HG03159 (cell line): Measurements from ENCODE around the gene SLC35F3.
"Not testable (repeated sequence)": the region's sequence is repeated elsewhere in the genome, so short reads cannot be mapped to it uniquely, and the experiment has no call there.

Experiments used
- ATAC-seq: cut with Tn5 transposase; IDR thresholded peaks from one replicate; pipeline ENCODE4 v1.9.1; 2021; ENCODE audit warnings: mild to moderate bottlenecking, moderate library complexity; ENCODE audit not compliant: unreplicated experiment

The SLC35F3 gene

GRCh38 chr1:234136073-234136472, 231.6 kb downstream of the SLC35F3 start:
- no peak for ATAC-seq

DNA sequence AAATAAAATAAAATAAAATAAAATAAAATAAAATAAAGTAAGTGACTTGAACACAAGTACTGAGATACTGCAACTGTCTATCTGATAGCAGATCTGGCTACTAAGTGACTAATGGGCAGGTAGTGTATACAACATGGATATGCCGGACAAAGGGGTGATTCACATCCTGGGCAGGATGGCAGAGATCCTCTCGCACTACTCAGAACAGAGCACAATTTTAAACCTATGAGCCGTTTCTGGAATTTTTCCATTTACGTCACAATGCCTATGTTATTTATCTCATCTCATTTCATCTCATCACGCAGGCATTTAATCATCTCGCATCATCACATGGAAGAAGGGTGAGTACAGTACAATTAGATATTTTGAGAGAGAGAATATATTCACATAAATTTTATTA, 235.5 kb downstream of the SLC35F3 start:
- no peak for ATAC-seq

GRCh38 chr1:234140388-234140787, 235.9 kb downstream of the SLC35F3 start:
- ATAC-seq: no peak

DNA sequence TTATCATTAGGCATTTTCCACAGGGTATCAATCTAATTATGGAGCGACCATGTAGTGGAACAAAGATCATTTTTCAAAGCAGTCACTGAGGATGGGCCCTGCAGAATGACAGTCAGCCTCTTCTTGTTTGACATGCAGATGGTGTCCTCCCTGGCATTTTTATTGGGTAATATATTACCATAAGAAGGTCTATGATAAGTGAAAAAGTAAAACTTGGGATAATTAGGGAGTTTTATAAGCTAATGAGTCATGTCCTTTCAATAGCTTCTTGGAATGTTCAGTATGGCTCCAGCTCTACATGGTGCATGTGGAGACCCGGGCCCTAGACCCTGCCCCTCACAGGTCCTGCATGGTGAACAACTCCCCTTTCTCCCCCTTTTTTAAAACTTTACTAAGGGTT, 236.5 kb downstream of the SLC35F3 start:
- ATAC-seq: no peak

DNA sequence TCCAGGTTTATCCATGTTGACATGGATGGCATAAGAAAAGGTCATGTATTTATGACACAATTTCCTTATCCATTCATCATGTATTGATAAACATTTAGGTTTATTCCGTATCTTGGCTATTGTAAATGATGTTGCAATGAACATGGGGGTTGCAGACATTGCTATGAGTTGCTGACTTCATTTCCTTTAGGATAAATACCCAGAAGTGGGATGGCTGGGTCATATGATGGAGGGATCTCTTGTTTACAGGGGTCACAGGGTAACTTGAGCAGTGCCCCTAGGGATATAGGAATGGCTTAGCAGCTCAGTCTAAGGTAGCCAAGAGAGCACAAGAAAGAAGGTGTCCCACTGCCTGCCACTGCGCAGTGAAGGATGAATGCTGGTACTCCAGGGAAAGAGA, 239.2 kb downstream of the SLC35F3 start:
- no peak for ATAC-seq

GRCh38 chr1:234144901-234145300, 240.4 kb downstream of the SLC35F3 start:
- ATAC-seq: no peak

DNA sequence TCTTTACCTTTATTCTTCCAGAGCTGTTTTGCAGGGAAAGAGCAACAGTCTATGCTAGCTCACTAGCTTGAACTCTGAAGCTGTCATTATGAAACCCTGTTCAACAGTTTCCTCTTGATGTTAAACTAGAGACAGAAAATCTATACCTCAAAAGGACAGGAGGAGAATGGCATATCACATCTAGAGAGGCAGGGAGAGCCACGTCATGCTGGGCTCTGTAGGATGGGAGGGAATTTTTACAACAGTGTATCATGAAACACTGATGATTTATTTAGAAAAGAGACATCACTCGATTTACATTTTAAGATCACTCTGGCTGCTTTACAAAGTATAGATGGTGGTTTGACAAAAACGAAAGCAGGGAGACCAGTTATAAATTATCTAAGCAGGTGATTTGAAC, 243.9 kb downstream of the SLC35F3 start:
- ATAC-seq: no peak

DNA sequence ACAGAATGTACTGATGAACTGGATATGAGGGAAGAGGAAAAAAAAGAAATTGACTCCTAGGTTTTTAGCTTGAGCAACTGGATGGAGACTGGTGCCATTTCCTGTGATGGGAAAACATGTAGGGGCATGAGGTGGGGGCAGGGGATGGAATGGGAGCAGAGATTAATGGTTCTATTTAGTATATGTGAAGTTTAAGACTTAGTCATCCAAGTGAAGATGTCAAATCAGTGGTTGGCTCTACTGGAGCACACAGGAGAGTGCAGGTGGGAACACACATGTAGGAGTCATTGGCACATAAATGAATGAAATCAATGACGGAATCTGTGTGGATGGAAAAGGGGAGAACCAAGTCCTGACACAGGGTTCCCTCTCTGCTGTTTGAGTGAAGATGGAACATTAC, 244.3 kb downstream of the SLC35F3 start:
- no peak for ATAC-seq

DNA sequence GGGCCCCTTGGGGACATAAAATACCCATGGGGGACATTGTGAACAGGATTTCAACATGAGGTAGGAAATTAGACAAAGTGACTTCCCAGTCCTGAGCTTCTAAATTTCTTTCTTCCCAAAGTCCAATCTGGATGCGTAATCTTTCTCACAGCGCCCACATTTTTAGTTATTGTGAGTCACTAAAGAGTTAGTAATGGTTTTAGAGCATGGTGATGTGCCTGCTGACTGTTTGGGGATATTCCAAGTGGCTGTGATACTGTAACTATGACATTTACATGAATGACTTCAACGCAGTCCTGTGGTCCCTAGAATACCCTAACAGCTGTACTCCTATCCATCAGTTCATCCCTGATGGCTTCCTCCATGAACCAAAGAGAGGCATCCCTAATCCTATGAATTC, 244.7 kb downstream of the SLC35F3 start:
- ATAC-seq: no peak

DNA sequence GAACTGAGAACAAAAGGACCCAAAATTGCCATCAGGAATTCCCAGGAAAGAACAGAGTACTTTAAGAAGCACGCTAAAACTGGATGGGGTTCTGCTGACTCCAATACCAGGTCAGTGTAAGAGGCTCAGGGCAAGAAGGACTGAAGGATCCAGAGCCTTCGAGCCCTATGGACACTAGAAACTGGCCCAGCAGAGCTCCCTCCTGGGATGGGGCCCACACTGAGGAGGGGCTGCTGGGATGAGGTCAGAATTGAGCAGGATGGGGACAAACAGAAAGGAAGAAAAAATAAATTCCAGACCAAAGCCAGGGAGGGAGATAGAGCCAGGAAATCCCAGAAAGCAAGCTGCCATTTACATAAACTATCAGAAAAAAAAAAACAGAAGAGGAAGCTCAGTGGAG, 246.4 kb downstream of the SLC35F3 start:
- ATAC-seq: no peak

DNA sequence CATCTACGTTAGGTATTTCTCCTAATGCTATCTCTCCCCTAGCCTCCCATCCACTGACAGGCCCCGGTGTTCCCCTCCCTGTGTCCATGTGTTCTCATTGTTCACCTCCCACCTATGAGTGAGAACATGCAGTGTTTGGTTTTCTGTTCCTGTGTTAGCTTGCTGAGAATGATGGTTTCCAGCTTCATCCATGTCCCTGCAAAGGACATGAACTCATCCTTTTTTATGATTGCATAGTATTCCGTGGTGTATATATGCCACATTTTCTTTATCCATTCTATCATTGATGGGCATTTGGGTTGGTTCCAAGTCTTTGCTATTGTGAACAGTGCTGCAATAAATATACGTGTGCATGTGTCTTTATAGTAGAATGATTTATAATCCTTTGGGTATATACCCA, 247.9 kb downstream of the SLC35F3 start:
- not testable (repeated sequence) for ATAC-seq

- ATAC-seq: peak; percentile 84
These were observed 250.1 kb downstream of the SLC35F3 start for GRCh38 chr1:234154320-234155251.

DNA sequence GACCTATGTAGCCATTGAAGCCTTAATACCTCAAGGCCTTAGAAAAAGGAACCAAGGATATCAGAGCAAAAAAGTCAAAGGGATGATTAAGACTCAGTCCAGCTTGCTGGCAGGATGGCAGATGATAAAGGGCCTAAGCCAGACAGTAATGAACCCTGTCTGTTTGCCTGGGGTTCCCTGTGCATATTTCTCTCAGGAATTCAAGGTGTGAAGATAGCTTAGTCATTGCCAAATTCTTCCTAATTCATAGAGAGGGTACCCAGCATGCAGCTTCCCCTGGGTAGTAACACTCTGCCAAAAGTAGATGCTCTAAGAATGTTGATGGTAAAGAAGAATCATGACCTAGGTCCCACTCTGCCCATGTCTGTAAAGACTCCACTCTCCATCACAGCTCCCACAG, 258.2 kb downstream of the SLC35F3 start:
- no peak for ATAC-seq

GRCh38 chr1:234163267-234163919, 258.9 kb downstream of the SLC35F3 start:
- no peak for ATAC-seq

- no peak for ATAC-seq
These were observed 259.7 kb downstream of the SLC35F3 start for GRCh38 chr1:234164098-234164709.

DNA sequence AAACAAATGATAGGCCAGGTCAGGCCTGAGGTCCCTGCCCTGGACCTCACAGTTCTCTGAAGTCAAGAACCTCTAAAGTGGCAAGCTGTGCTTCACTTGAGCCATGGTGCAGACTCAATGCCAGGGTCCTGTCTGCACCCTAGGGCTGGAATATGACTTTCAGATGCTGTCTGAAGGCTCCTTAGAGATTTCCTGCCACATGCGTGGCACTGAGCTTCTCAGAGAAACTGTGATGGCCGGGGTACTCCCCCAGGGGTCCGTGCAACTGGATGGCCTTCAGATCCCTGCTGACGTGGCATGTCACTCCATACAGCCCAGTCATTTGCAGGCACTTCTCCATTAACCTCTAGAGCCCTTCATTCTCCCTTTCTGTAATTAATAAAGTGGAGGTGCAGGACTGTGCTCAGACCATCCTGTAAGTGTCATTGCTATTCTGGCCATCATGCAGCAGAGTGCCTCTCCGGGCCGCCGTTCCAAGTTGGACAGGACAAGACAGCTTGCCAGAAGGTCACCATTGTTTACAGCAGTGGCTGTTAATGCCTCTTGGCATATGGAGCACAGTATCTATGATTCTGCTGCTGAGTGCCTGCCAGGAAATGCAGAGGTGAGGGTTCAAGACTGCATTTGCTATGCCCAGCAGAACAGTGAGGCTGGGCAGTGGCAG, 263.7 kb downstream of the SLC35F3 start:
- ATAC-seq: no peak

- no peak for ATAC-seq
These were observed 264.8 kb downstream of the SLC35F3 start for GRCh38 chr1:234169161-234169849.

- no peak for ATAC-seq
These were observed 265.6 kb downstream of the SLC35F3 start for GRCh38 chr1:234170067-234170466.

DNA sequence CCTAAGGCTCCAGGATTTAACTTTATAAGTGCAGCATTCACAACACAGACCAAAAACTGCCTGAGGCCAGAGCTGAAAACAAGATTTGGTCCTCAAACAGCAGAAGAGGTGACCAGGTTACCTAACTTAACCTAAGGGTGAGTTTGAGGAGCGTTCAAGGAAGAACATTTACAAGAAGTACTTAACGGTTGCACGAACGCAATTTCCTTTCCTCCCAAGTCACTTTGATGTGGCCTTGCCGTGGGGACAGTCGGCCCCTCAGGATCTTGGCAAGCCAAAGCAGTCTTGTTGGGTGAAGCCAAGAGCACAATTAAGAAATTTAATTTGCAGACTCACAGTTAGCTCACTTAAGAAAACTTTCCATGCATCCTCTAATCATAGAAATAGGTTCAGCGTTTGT, 266.1 kb downstream of the SLC35F3 start:
- ATAC-seq: no peak

GRCh38 chr1:234173968-234174367, 269.5 kb downstream of the SLC35F3 start:
- no peak for ATAC-seq

GRCh38 chr1:234175363-234175762, 270.9 kb downstream of the SLC35F3 start:
- ATAC-seq: no peak
